ENCODE results near the gene NUDT9.

- no peak for TF ChIP-seq CTCF (conservative IDR thresholded peaks at IDR 0.05; ENCODE audit: low read depth, low read length)
- no peak for TF ChIP-seq EZH2 (IDR thresholded peaks at IDR 0.05; ENCODE audit: low read length, unreplicated experiment)
- no peak for TF ChIP-seq EZH2phosphoT487 (IDR thresholded peaks at IDR 0.05; ENCODE audit: borderline replicate concordance, low read length)
Measured at GRCh38 chr4:87410157-87410556, 12.2 kb upstream of the NUDT9 start.
